HepG2 (cell line): ENCODE results near the gene SNN. TPM values are rescaled to one million over a fixed set of nuclear protein-coding genes. Genes with fewer than 3 reads are reported as not detected.

Source experiments
- CHCHD3 ChIP-seq: sonication (generic); formaldehyde crosslinking; IDR thresholded peaks from 2 replicates; pipeline ENCODE4 v1.8.0; 2022; ENCODE audit warnings: mild to moderate bottlenecking, missing genetic modification reagents, moderate library complexity
- ERF ChIP-seq: IDR thresholded peaks from 2 replicates; pipeline ENCODE4 v1.6.1; 2018; ENCODE audit warnings: missing biosample characterization, missing genetic modification reagents
- FLYWCH1 ChIP-seq: sonication (generic); formaldehyde crosslinking; IDR thresholded peaks from 2 replicates; pipeline ENCODE4 v1.8.1; 2023; ENCODE audit warnings: mild to moderate bottlenecking, missing genetic modification reagents
- GATAD2A ChIP-seq: IDR thresholded peaks from 2 replicates; pipeline ENCODE4 v1.6.1; 2016
- KDM6A ChIP-seq: IDR thresholded peaks from 2 replicates; pipeline ENCODE4 v1.6.1; 2016; ENCODE audit warnings: low read depth
- KLF9 ChIP-seq: IDR thresholded peaks from 2 replicates; pipeline ENCODE4 v1.6.1; 2016; ENCODE audit warnings: low read depth
- MED13 ChIP-seq: sonication (generic); formaldehyde crosslinking; IDR thresholded peaks from 2 replicates; pipeline ENCODE4 v1.5.0; 2020; ENCODE audit warnings: missing genetic modification reagents
- YEATS4 ChIP-seq: sonication (generic); formaldehyde crosslinking; IDR thresholded peaks from 2 replicates; pipeline ENCODE4 v1.4.0; 2020; ENCODE audit warnings: missing genetic modification reagents, borderline replicate concordance
- ZNF225 ChIP-seq: sonication (generic); formaldehyde crosslinking; IDR thresholded peaks from 2 replicates; pipeline ENCODE4 v1.4.0; 2020; ENCODE audit warnings: mild to moderate bottlenecking, missing genetic modification reagents
- ZNF333 ChIP-seq: sonication (generic); formaldehyde crosslinking; IDR thresholded peaks from 2 replicates; pipeline ENCODE4 v1.4.0; 2020; ENCODE audit warnings: mild to moderate bottlenecking, missing genetic modification reagents, borderline replicate concordance
- ZNF484 ChIP-seq: sonication (generic); formaldehyde crosslinking; IDR thresholded peaks from 2 replicates; pipeline ENCODE4 v1.5.1; 2020; ENCODE audit warnings: mild to moderate bottlenecking, low read depth, missing genetic modification reagents, borderline replicate concordance
- ZNF724P ChIP-seq: sonication (generic); formaldehyde crosslinking; IDR thresholded peaks from 2 replicates; pipeline ENCODE4 v1.8.0; 2022; ENCODE audit warnings: missing genetic modification reagents, borderline replicate concordance
- polyA plus RNA-seq, 8 experiments: library from polyadenylated mRNA; depleted of rRNA in 3 of 8; stranded (reverse) in 7 of 8; unstranded in 1 of 8; fragments of >200 nt; fragmentation: Illumina TruSeq in 4 of 8; extraction: Trizol in 4 of 8; gene quantifications; 2 replicates each; pipeline versions ENCODE4 v1.2.1 to v1.2.3, GENCODE V29; 2011 to 2016; ENCODE audit warnings: low read depth in 4 of 8, missing spikeins in 1 of 8, mixed read lengths in 1 of 8; ENCODE audit not compliant: insufficient read depth in 1 of 8
- total RNA-seq, 5 experiments: library from RNA; depleted of rRNA; stranded (reverse); fragments of >200 nt; fragmentation: Illumina TruSeq; extraction: Trizol; gene quantifications; 2 replicates each; pipeline ENCODE4 v1.2.3, GENCODE V29; 2016; ENCODE audit warnings: low read depth in 1 of 5
- TF ChIP-seq, protein P1 (sequence below): sonication (generic); formaldehyde crosslinking; IDR thresholded peaks from 2 replicates; pipeline ENCODE4 v1.4.0; 2020; ENCODE audit warnings: mild to moderate bottlenecking, missing genetic modification reagents
- TF ChIP-seq, protein P2 (sequence below): sonication (generic); formaldehyde crosslinking; IDR thresholded peaks from 2 replicates; pipeline ENCODE4 v1.4.0; 2020; ENCODE audit warnings: missing genetic modification reagents
- TF ChIP-seq, protein P3 (sequence below): IDR thresholded peaks from 2 replicates; pipeline ENCODE4 v1.6.1; 2016; ENCODE audit warnings: control low read depth
- TF ChIP-seq, protein P4 (sequence below): sonication (generic); formaldehyde crosslinking; IDR thresholded peaks from 2 replicates; pipeline ENCODE4 v1.5.0; 2020; ENCODE audit warnings: missing genetic modification reagents
- TF ChIP-seq, protein P5 (sequence below): sonication (generic); formaldehyde crosslinking; IDR thresholded peaks from 2 replicates; pipeline ENCODE4 v1.8.0; 2022; ENCODE audit warnings: mild to moderate bottlenecking, missing genetic modification reagents, moderate library complexity
- TF ChIP-seq, protein P6 (sequence below): sonication (generic); formaldehyde crosslinking; IDR thresholded peaks from 2 replicates; pipeline ENCODE4 v1.5.1; 2020; ENCODE audit warnings: mild to moderate bottlenecking, missing genetic modification reagents, moderate library complexity
- TF ChIP-seq, protein P7 (sequence below): sonication (generic); formaldehyde crosslinking; IDR thresholded peaks from 2 replicates; pipeline ENCODE4 v1.5.0; 2020; ENCODE audit warnings: missing genetic modification reagents
- TF ChIP-seq, protein P8 (sequence below): sonication (generic); formaldehyde crosslinking; IDR thresholded peaks from 2 replicates; pipeline ENCODE4 v1.9.0; 2021; ENCODE audit warnings: missing genetic modification reagents, mild to moderate bottlenecking, borderline replicate concordance

Gene SNN
- total and polyA plus RNA-seq, 2 of the 13 experiments (the other 11 are each of a cell fraction or from before 2014, with no cell fraction given), result 5.2 to 8.4 TPM

DNA sequence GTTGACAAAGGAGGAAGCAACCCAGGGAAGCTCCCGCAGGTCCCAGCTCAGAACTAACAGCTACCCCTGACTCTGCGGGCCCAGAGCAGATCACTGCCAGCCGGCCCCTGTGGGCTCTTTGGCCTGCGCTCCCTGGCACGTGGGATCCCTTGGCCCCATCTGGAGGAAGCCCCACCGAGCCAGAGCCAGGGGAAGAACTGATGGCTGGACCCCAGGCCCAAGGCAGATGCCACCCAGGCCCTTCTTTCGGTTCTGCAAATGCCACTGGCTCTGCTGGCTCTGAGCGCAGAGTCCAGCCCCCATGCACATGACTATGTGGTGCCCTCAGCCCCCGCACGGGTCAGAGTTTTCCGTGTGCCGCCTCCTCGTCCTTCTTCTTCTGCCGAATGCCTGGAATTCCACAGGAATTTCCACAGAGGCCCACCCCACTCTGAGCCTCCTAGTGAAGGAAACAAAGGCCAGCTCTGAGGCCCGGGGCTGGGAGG, 35.8 kb upstream of the SNN start (continued):
- TF ChIP-seq ZNF333 (CRISPR knock-in tag) (no peak; the same call in 1 of the 2 replicates), FLYWCH1 (no peak), CHCHD3 (CRISPR knock-in tag) (no peak), MED13 (CRISPR knock-in tag) (no peak), ERF (CRISPR knock-in tag) (0 out of 2 replicates have a peak, but pooled peaks have one; percentile 32), GATAD2A (CRISPR knock-in tag) (peak; percentile 59), ZNF724P (CRISPR knock-in tag) (no peak), KLF9 (no peak), ZNF225 (CRISPR knock-in tag) (no peak; the same call in 1 of the 2 replicates), ZNF484 (CRISPR knock-in tag) (no peak), KDM6A (CRISPR knock-in tag) (no peak), YEATS4 (CRISPR knock-in tag) (peak; percentile 53; the same call in 1 of the 2 replicates)
- TF ChIP-seq, protein P1, sequence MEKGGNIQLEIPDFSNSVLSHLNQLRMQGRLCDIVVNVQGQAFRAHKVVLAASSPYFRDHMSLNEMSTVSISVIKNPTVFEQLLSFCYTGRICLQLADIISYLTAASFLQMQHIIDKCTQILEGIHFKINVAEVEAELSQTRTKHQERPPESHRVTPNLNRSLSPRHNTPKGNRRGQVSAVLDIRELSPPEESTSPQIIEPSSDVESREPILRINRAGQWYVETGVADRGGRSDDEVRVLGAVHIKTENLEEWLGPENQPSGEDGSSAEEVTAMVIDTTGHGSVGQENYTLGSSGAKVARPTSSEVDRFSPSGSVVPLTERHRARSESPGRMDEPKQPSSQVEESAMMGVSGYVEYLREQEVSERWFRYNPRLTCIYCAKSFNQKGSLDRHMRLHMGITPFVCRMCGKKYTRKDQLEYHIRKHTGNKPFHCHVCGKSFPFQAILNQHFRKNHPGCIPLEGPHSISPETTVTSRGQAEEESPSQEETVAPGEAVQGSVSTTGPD (CRISPR knock-in tag), result no peak
- TF ChIP-seq, protein P2, sequence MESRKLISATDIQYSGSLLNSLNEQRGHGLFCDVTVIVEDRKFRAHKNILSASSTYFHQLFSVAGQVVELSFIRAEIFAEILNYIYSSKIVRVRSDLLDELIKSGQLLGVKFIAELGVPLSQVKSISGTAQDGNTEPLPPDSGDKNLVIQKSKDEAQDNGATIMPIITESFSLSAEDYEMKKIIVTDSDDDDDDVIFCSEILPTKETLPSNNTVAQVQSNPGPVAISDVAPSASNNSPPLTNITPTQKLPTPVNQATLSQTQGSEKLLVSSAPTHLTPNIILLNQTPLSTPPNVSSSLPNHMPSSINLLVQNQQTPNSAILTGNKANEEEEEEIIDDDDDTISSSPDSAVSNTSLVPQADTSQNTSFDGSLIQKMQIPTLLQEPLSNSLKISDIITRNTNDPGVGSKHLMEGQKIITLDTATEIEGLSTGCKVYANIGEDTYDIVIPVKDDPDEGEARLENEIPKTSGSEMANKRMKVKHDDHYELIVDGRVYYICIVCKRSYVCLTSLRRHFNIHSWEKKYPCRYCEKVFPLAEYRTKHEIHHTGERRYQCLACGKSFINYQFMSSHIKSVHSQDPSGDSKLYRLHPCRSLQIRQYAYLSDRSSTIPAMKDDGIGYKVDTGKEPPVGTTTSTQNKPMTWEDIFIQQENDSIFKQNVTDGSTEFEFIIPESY (CRISPR knock-in tag), result no peak
- TF ChIP-seq, protein P3, sequence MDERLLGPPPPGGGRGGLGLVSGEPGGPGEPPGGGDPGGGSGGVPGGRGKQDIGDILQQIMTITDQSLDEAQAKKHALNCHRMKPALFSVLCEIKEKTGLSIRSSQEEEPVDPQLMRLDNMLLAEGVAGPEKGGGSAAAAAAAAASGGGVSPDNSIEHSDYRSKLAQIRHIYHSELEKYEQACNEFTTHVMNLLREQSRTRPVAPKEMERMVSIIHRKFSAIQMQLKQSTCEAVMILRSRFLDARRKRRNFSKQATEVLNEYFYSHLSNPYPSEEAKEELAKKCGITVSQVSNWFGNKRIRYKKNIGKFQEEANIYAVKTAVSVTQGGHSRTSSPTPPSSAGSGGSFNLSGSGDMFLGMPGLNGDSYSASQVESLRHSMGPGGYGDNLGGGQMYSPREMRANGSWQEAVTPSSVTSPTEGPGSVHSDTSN (CRISPR knock-in tag), result no peak
- TF ChIP-seq, protein P4, sequence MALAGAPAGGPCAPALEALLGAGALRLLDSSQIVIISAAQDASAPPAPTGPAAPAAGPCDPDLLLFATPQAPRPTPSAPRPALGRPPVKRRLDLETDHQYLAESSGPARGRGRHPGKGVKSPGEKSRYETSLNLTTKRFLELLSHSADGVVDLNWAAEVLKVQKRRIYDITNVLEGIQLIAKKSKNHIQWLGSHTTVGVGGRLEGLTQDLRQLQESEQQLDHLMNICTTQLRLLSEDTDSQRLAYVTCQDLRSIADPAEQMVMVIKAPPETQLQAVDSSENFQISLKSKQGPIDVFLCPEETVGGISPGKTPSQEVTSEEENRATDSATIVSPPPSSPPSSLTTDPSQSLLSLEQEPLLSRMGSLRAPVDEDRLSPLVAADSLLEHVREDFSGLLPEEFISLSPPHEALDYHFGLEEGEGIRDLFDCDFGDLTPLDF (CRISPR knock-in tag), result no peak
- TF ChIP-seq, protein P5, sequence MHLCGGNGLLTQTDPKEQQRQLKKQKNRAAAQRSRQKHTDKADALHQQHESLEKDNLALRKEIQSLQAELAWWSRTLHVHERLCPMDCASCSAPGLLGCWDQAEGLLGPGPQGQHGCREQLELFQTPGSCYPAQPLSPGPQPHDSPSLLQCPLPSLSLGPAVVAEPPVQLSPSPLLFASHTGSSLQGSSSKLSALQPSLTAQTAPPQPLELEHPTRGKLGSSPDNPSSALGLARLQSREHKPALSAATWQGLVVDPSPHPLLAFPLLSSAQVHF (CRISPR knock-in tag), result no peak
- TF ChIP-seq, protein P6, sequence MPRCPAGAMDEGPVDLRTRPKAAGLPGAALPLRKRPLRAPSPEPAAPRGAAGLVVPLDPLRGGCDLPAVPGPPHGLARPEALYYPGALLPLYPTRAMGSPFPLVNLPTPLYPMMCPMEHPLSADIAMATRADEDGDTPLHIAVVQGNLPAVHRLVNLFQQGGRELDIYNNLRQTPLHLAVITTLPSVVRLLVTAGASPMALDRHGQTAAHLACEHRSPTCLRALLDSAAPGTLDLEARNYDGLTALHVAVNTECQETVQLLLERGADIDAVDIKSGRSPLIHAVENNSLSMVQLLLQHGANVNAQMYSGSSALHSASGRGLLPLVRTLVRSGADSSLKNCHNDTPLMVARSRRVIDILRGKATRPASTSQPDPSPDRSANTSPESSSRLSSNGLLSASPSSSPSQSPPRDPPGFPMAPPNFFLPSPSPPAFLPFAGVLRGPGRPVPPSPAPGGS (CRISPR knock-in tag), result peak; percentile 75; the same call in 1 of the 2 replicates
- TF ChIP-seq, protein P7, sequence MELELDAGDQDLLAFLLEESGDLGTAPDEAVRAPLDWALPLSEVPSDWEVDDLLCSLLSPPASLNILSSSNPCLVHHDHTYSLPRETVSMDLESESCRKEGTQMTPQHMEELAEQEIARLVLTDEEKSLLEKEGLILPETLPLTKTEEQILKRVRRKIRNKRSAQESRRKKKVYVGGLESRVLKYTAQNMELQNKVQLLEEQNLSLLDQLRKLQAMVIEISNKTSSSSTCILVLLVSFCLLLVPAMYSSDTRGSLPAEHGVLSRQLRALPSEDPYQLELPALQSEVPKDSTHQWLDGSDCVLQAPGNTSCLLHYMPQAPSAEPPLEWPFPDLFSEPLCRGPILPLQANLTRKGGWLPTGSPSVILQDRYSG (CRISPR knock-in tag), result no peak
- TF ChIP-seq, protein P8, sequence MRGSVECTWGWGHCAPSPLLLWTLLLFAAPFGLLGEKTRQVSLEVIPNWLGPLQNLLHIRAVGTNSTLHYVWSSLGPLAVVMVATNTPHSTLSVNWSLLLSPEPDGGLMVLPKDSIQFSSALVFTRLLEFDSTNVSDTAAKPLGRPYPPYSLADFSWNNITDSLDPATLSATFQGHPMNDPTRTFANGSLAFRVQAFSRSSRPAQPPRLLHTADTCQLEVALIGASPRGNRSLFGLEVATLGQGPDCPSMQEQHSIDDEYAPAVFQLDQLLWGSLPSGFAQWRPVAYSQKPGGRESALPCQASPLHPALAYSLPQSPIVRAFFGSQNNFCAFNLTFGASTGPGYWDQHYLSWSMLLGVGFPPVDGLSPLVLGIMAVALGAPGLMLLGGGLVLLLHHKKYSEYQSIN, result no peak
